Retinal pigment epithelial cell (primary cell): ENCODE measurements around the gene ZNF169.
"Not testable (repeated sequence)": the region's sequence is repeated elsewhere in the genome, so short reads cannot be mapped to it uniquely, and the experiment has no call there.

Source experiments
- DNase-seq: peaks from one replicate; pipeline ENCODE4 v3.0.0-alpha.2; 2010; ENCODE audit warnings: low read depth
- H3K4me3 ChIP-seq: 2 replicates; pipeline ENCODE4 v1.5.1; 2011; ENCODE audit warnings: mild to moderate bottlenecking, low read length, control low read depth, moderate library complexity
- TF ChIP-seq, protein P1 (sequence below): conservative IDR thresholded peaks from 2 replicates; pipeline ENCODE4 v1.5.1; 2011; ENCODE audit warnings: low read depth, low read length, control low read depth, inconsistent platforms

The ZNF169 gene

GRCh38 chr9:94289691-94290090, 30.6 kb downstream of the ZNF169 start:
- DNase-seq: no peak
- TF ChIP-seq, protein P1, sequence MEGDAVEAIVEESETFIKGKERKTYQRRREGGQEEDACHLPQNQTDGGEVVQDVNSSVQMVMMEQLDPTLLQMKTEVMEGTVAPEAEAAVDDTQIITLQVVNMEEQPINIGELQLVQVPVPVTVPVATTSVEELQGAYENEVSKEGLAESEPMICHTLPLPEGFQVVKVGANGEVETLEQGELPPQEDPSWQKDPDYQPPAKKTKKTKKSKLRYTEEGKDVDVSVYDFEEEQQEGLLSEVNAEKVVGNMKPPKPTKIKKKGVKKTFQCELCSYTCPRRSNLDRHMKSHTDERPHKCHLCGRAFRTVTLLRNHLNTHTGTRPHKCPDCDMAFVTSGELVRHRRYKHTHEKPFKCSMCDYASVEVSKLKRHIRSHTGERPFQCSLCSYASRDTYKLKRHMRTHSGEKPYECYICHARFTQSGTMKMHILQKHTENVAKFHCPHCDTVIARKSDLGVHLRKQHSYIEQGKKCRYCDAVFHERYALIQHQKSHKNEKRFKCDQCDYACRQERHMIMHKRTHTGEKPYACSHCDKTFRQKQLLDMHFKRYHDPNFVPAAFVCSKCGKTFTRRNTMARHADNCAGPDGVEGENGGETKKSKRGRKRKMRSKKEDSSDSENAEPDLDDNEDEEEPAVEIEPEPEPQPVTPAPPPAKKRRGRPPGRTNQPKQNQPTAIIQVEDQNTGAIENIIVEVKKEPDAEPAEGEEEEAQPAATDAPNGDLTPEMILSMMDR: no peak
- no peak overlapping the region for H3K4me3 ChIP-seq

DNA sequence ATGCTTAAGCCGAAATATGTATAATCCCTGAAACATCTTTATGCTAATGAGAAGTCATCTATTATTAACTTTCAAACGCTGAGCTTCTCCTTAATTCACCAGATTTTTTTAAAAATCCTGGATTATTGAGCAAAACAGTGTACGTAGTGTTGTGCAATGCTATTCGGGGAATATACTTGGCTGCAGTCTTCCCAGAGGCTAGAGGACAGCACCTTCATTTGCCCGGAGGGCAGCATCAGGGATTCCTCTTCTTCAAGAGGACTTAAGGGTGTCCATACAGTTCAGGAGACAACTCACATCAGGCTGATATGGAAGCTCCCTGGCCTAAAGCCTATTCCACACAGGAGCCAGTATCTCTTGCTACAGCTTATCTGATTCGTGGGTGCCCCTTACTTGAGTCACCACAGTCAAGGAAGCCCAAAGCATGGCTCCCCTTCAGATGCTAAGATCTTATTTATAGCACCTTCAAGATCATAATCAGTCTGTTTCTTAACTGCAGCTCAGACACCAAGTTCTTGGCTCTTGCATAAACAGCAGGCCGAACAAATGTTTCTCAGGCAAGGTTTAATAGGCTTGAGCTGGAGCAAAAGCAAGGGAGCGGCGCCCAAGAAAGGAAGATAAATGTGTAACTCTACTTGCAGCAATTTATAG, 40.0 kb downstream of the ZNF169 start:
- TF ChIP-seq, protein P1: no peak
- DNase-seq: no peak

GRCh38 chr9:94300470-94301301, 41.6 kb downstream of the ZNF169 start:
- TF ChIP-seq, protein P1: no peak
- DNase-seq: no peak
- H3K4me3 ChIP-seq: no peak overlapping the region

More for the DNA sequence above, 40.0 kb downstream of the ZNF169 start:
- H3K4me3 ChIP-seq: no peak overlapping the region

- DNase-seq: no peak
- H3K4me3 ChIP-seq: no peak overlapping the region
- TF ChIP-seq, protein P1: no peak
Measured at GRCh38 chr9:94301583-94301982, 42.5 kb downstream of the ZNF169 start.

- DNase-seq: no peak
- no peak overlapping the region for H3K4me3 ChIP-seq
- TF ChIP-seq, protein P1: no peak
Measured at GRCh38 chr9:94302426-94302825, 43.3 kb downstream of the ZNF169 start.

DNA sequence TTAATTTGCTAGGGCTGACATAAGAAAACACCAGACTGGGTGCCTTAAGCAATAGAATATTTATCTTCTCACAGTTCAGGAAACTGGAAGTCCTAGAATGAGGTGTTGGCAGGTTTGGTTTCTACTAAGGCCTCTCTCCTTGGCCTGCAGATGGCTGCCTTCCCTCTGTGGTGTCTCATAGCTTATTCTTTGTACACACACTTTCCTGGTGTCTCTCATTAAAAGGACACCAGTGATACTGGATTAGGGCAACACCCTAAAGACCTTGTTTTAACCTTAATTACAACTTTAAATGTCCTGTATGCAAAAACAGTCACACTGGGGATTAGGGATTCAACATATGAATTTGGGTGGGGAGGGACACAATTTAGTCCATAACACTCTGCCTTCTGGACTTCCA, 44.2 kb downstream of the ZNF169 start:
- TF ChIP-seq, protein P1: no peak
- DNase-seq: no peak
- H3K4me3 ChIP-seq: no peak overlapping the region

GRCh38 chr9:94315034-94315984, 56.2 kb downstream of the ZNF169 start:
- not testable (repeated sequence) for H3K4me3 ChIP-seq, DNase-seq

DNA sequence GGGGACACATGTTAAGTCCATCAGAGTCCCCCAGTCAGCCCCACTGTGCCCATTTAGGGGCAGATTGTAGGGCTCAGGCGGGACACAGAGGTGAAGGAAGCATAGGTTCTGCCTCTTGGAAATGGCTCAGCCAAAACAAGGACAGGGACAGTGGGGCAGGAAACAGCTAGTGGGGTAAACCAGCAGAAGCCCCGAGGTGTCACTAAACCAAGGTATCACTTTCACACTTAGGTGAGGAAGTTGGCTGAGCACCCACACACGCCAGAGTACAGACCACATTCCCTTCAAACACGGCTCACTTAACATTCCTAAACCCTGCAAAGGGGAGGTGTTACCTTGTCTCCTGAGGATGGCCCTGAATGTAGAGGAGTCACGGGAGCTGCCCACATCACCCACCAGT, 57.1 kb downstream of the ZNF169 start:
- not testable (repeated sequence) for DNase-seq, H3K4me3 ChIP-seq

GRCh38 chr9:94317949-94318657, 59.0 kb downstream of the ZNF169 start:
- DNase-seq, H3K4me3 ChIP-seq: not testable (repeated sequence)

DNA sequence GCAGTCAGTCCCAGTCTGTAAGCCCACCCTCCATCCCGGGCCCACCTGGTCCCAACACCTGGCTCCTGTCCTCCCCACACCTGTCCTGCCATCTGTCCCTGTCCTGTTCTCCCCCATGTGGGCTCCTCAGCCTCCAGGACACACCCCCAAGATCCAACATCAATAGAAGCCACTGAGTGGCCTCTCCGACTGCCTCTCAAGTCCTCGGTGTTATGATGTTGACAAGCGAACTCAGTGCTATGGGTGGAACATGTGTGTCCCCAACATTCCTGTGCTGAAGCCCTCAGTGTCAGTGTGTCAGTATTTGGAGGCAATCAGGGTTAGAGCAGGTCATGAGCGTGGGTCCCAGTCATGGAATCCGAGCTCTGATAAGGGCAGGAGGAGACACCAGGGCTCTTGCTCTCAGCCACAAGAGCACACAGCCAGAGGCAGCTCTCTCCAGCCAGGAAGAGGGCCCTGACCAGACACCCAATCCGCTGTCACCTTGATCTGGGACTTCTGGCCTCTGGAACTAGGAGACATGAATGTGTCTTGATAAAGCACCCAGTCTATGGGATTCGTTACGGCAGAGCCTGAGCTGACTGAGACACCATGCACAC, 63.3 kb downstream of the ZNF169 start:
- H3K4me3 ChIP-seq, DNase-seq: not testable (repeated sequence)
